ENCODE data around the gene PER1. TPM values are rescaled to one million over a fixed set of nuclear protein-coding genes. Genes with fewer than 3 reads are reported as not detected.

PER1 gene
- total RNA-seq, 4 donors from 2014 or later: 197 to 545 (median 266) TPM

GRCh38 chr17:8142158-8142886 is 9.9 kb downstream of the PER1 start:
- 86% methylated on average over 18 to 23 of the region's 23 CpGs for WGBS, 2 donors
- TF ChIP-seq POLR2A (IDR thresholded peaks at IDR 0.05): no peak
- TF ChIP-seq, protein P1, sequence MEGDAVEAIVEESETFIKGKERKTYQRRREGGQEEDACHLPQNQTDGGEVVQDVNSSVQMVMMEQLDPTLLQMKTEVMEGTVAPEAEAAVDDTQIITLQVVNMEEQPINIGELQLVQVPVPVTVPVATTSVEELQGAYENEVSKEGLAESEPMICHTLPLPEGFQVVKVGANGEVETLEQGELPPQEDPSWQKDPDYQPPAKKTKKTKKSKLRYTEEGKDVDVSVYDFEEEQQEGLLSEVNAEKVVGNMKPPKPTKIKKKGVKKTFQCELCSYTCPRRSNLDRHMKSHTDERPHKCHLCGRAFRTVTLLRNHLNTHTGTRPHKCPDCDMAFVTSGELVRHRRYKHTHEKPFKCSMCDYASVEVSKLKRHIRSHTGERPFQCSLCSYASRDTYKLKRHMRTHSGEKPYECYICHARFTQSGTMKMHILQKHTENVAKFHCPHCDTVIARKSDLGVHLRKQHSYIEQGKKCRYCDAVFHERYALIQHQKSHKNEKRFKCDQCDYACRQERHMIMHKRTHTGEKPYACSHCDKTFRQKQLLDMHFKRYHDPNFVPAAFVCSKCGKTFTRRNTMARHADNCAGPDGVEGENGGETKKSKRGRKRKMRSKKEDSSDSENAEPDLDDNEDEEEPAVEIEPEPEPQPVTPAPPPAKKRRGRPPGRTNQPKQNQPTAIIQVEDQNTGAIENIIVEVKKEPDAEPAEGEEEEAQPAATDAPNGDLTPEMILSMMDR (IDR thresholded peaks at IDR 0.05): no peak
- intact Hi-C loops (cut with DNase I; ENCODE audit: low total_unique reads): no loop called here
- peak; percentile 32 to 87 for DNase-seq (ENCODE audit: low spot score in 2 of 2)
- no peak overlapping the region for H3K4me3 ChIP-seq (ENCODE audit: low read depth, poor library complexity, severe bottlenecking)

DNA sequence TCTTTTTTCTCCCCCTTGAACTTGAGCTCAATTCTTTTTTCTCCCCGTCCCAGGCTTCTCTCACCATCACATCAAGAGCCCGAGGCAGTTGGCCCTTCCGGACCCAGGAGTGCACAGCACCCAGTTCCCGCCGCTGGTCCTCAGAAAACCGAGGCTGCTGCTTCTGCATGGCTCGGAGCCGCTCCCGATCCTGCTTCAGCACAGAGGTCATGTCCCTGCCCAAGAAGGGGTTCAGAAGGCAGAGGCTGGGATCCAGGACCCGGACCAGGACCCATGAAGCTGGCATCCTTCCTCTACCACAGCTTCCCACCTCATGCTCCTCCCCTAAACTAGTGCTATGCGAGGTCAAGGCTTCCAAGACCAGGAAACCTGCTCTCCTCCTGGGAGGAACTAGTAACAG is 10.5 kb downstream of the PER1 start:
- intact Hi-C loops (cut with DNase I; ENCODE audit: low total_unique reads): no loop called here
- H3K4me3 ChIP-seq (ENCODE audit: low read depth, poor library complexity, severe bottlenecking): no peak overlapping the region
- 83 to 87% methylated on average over 11 of the region's 11 CpGs for WGBS, 2 donors
- no peak for TF ChIP-seq POLR2A (IDR thresholded peaks at IDR 0.05)
- TF ChIP-seq, protein P1 (IDR thresholded peaks at IDR 0.05): no peak
- DNase-seq (ENCODE audit: low spot score in 2 of 2): no peak

- peak in 1 of 2 donors; percentile 32 for DNase-seq (ENCODE audit: low spot score in 2 of 2)
- H3K4me3 ChIP-seq (ENCODE audit: low read depth, poor library complexity, severe bottlenecking): no peak overlapping the region
- 93 to 94% methylated on average over 7 of the region's 7 CpGs for WGBS, 2 donors
- intact Hi-C loops (cut with DNase I; ENCODE audit: low total_unique reads): no loop called here
- TF ChIP-seq POLR2A (IDR thresholded peaks at IDR 0.05): no peak
- TF ChIP-seq, protein P1 (IDR thresholded peaks at IDR 0.05): no peak
Observed at GRCh38 chr17:8141045-8141444, 11.2 kb downstream of the PER1 start.

GRCh38 chr17:8140065-8141029 is 11.9 kb downstream of the PER1 start:
- WGBS, 2 donors: 74 to 77% methylated on average over 18 of the region's 18 CpGs
- H3K4me3 ChIP-seq (ENCODE audit: low read depth, poor library complexity, severe bottlenecking): no peak overlapping the region
- intact Hi-C loops (cut with DNase I; ENCODE audit: low total_unique reads): no loop called here
- DNase-seq (ENCODE audit: low spot score in 2 of 2): peak; percentile 42 to 92
- TF ChIP-seq, protein P1 (IDR thresholded peaks at IDR 0.05): no peak
- TF ChIP-seq POLR2A (IDR thresholded peaks at IDR 0.05): no peak

- H3K4me3 ChIP-seq (ENCODE audit: low read depth, poor library complexity, severe bottlenecking): no peak overlapping the region
- peak; percentile 94 to 99 for DNase-seq (ENCODE audit: low spot score in 2 of 2)
- WGBS, 2 donors: 1% methylated on average over 44 to 46 of the region's 46 CpGs
- intact Hi-C loops (cut with DNase I; ENCODE audit: low total_unique reads): no loop called here
- TF ChIP-seq POLR2A (IDR thresholded peaks at IDR 0.05): peak in 1 of 2 donors; percentile 6
- TF ChIP-seq, protein P1 (IDR thresholded peaks at IDR 0.05): peak in 1 of 3 donors; percentile 96
Observed at GRCh38 chr17:8138672-8139371, 13.4 kb downstream of the PER1 start.

All from lower leg skin (tissue), 4 donors.